Right lobe of liver (tissue), 6 donors: Measurements from ENCODE around the gene BMX. TPM values are rescaled to one million over a fixed set of nuclear protein-coding genes. Genes with fewer than 3 reads are reported as not detected.

Experiments used
- ATAC-seq, 4 donors: fragments of 200-7000 bp; cut with Tn5 transposase; one replicate each; pipeline ENCODE4 v1.9.1; 2020; ENCODE audit warnings: mild to moderate bottlenecking in 4 of 4, moderate library complexity in 4 of 4
- DNase-seq, 3 donors: peaks; one replicate each; pipeline ENCODE4 v3.0.0-alpha.2; 2020
- H3K27ac ChIP-seq, 3 donors: fragments of 200-600 bp; one replicate each; pipeline ENCODE4 v1.8.0; 2022
- H3K27me3 ChIP-seq, 2 donors: fragments of 200-600 bp; one replicate each; pipeline ENCODE4 v1.8.0; 2022
- H3K36me3 ChIP-seq, 4 donors: fragments of 200-600 bp; sonication (generic) in 1 of 4; one replicate each; pipeline versions ENCODE4 v1.5.1 to v1.8.0; 2017 to 2022; ENCODE audit warnings: control low read depth in 1 of 4
- H3K4me1 ChIP-seq, 4 donors: fragments of 200-600 bp; sonication (generic) in 1 of 4; one replicate each; pipeline versions ENCODE4 v1.5.1 to v1.8.0; 2017 to 2022; ENCODE audit warnings: control low read depth in 1 of 4
- H3K4me3 ChIP-seq, 3 donors: fragments of 200-600 bp; one replicate each; pipeline ENCODE4 v1.8.0; 2022
- H3K9me3 ChIP-seq, 4 donors: fragments of 200-600 bp; sonication (generic) in 1 of 4; one replicate each; pipeline versions ENCODE4 v1.5.1 to v1.8.0; 2017 to 2022; ENCODE audit warnings: control low read depth in 1 of 4
- CTCF ChIP-seq, 4 donors: fragments of 200-600 bp in 3 of 4; fragments of 450-650 bp in 1 of 4; IDR thresholded peaks; one replicate each; pipeline versions ENCODE4 v1.5.1 to v1.8.0; 2016 to 2022; ENCODE audit warnings: antibody characterized with exemption in 4 of 4, mild to moderate bottlenecking in 2 of 4
- POLR2A ChIP-seq: fragments of 450-650 bp; IDR thresholded peaks from one replicate; pipeline ENCODE4 v1.6.1; 2017; ENCODE audit warnings: antibody characterized with exemption, mild to moderate bottlenecking
- WGBS: methylation state at CpG from one replicate; pipeline ENCODE4 v1.1.6; 2018; ENCODE audit warnings: low coverage, low lambda C conversion rate; ENCODE audit not compliant: insufficient coverage; ENCODE audit errors: missing lambda C conversion rate; 5-methylcytosine and 5-hydroxymethylcytosine counted together
- intact Hi-C, 2 donors: fragments of 100-400 bp; cut with DNase I; formaldehyde crosslinking; loops; one replicate each; pipeline versions ENCODE4 v1.11.2 to v1.14.1; 2022
- total RNA-seq, 6 experiments: library from RNA; depleted of rRNA in 2 of 6; stranded (reverse); fragments of >200 nt in 2 of 6; fragmentation: NEBNext Ultra II Directional in 3 of 6; extraction: Animal tissue kit (Norgen Biotek cat#: 25700) in 3 of 6; gene quantifications; one replicate each; pipeline versions ENCODE4 v1.1.0 to v1.2.4, GENCODE V29; 2016 to 2023
- donor health status: DM: no; HTN: yes; CAD: no.
- donor health status: DM: no; HTN: no; CAD: no.
- donor health status: DM: no; HTN: no; CAD: no.
- donor health status: DM: no; HTN: yes; CAD: no.
- donor health status: DM: no; HTN: yes; CAD: no.

Gene BMX
- total RNA-seq, 6 experiments from 2014 or later = 0.33 to 1.7 (median 0.45) TPM

GRCh38 chrX:15525664-15526416 lies 25.2 kb downstream of the BMX start:
- ATAC-seq (no peak), DNase-seq (no peak)
- H3K4me1 ChIP-seq = no peaks in the 10 kb centered on the region
- 56% methylated on average over 8 of the region's 8 CpGs for WGBS
- H3K9me3 ChIP-seq = no peaks in the 10 kb centered on the region
- H3K36me3 ChIP-seq = no peaks in the 10 kb centered on the region
- no peak overlapping the region for H3K4me3 ChIP-seq
- no peak for TF ChIP-seq POLR2A
- no peak for TF ChIP-seq CTCF (IDR thresholded peaks at IDR 0.05)
- no peak overlapping the region for H3K27ac ChIP-seq
- intact Hi-C loops = no loop called here
- no peaks in the 10 kb centered on the region for H3K27me3 ChIP-seq

GRCh38 chrX:15529165-15529564 lies 28.6 kb downstream of the BMX start:
- Histone ChIP-seq H3K4me1 (no peaks in the 10 kb centered on the region), H3K4me3 (no peak overlapping the region), H3K9me3 (no peaks in the 10 kb centered on the region), H3K36me3 (no peaks in the 10 kb centered on the region), H3K27me3 (no peaks in the 10 kb centered on the region), H3K27ac (no peak overlapping the region)
- no peak for TF ChIP-seq POLR2A
- TF ChIP-seq CTCF (IDR thresholded peaks at IDR 0.05) = no peak
- intact Hi-C loops = no loop called here
- ATAC-seq (no peak), DNase-seq (no peak)

GRCh38 chrX:15530318-15530717 lies 29.7 kb downstream of the BMX start:
- DNase-seq (no peak), ATAC-seq (no peak)
- Histone ChIP-seq H3K4me1 (no peaks in the 10 kb centered on the region), H3K27ac (no peak overlapping the region), H3K9me3 (no peaks in the 10 kb centered on the region), H3K36me3 (no peaks in the 10 kb centered on the region), H3K4me3 (no peak overlapping the region), H3K27me3 (peaks cover 0 to 1% of the 10 kb centered on the region in 2 donors)
- intact Hi-C loops = no loop called here
- WGBS = 67% methylated on average over 6 of the region's 6 CpGs
- TF ChIP-seq POLR2A (no peak), CTCF (IDR thresholded peaks at IDR 0.05) (no peak)

GRCh38 chrX:15546745-15547144 lies 46.1 kb downstream of the BMX start:
- no peak for DNase-seq
- intact Hi-C loops = no loop called here
- Histone ChIP-seq H3K4me3 (no peak overlapping the region), H3K27ac (no peak overlapping the region), H3K4me1 (no peaks in the 10 kb centered on the region), H3K36me3 (no peaks in the 10 kb centered on the region), H3K9me3 (no peaks in the 10 kb centered on the region), H3K27me3 (no peaks in the 10 kb centered on the region)
- no peak for ATAC-seq
- WGBS = 45% methylated on average over 5 of the region's 5 CpGs
- TF ChIP-seq CTCF (IDR thresholded peaks at IDR 0.05) = no peak
- no peak for TF ChIP-seq POLR2A
